Measurements from ENCODE around the gene CSHL1.
"Not testable (repeated sequence)": the region's sequence is repeated elsewhere in the genome, so short reads cannot be mapped to it uniquely, and the experiment has no call there.

GRCh38 chr17:63873577-63873976 lies 37.5 kb downstream of the CSHL1 start, which contains the start of gene CSH2:
- TF ChIP-seq CTCF (conservative IDR thresholded peaks at IDR 0.05 in 1 of 2, IDR thresholded peaks at IDR 0.05 in 1 of 2; ENCODE audit: low read depth in 1 of 2, low read length in 2 of 2); EZH2 (IDR thresholded peaks at IDR 0.05; ENCODE audit: low read length, missing control alignments): not testable (repeated sequence)
